KOPT-K1 (cell line): ENCODE data around the gene KRTAP10-8.
"Not testable (repeated sequence)": the region's sequence is repeated elsewhere in the genome, so short reads cannot be mapped to it uniquely, and the experiment has no call there.

Experiments used
- H3K27ac ChIP-seq: fragments of 200-600 bp; sonication (generic); 2 replicates; pipeline ENCODE4 v1.5.1; 2016; ENCODE audit warnings: antibody characterized with exemption, mild to moderate bottlenecking, low read depth, low read length; ENCODE audit not compliant: poor library complexity, severe bottlenecking
- H3K36me3 ChIP-seq: fragments of 200-600 bp; sonication (generic); 2 replicates; pipeline ENCODE4 v1.5.1; 2017; ENCODE audit warnings: antibody characterized with exemption, mild to moderate bottlenecking, low read length, moderate library complexity; ENCODE audit not compliant: insufficient read depth
- H3K9me3 ChIP-seq: fragments of 200-600 bp; sonication (generic); 2 replicates; pipeline ENCODE4 v1.5.1; 2017; ENCODE audit warnings: antibody characterized with exemption, low read length, mild to moderate bottlenecking; ENCODE audit not compliant: insufficient read depth, poor library complexity, severe bottlenecking

KRTAP10-8 gene, protein sequence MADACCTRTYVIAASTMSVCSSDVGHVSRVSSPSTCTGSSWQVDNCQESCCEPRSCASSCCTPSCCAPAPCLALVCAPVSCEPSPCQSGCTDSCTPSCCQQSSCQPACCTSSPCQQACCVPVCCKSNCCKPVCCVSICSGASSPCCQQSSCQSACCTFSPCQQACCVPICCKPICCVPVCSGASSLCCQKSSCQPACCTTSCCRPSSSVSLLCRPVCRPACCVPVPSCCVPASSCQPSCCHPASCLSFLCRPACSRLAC

GRCh38 chr21:44612029-44612486, at the start of gene KRTAP10-8:
TSS of gene KRTAP10-8 (plus strand) at chr21:44612079. CDS start at chr21:44612101, 22 bp downstream.
- Histone ChIP-seq H3K9me3 (peaks cover 33% of the 10 kb centered on the region), H3K36me3 (no peaks in the 10 kb centered on the region), H3K27ac (no peak within 1 kb of the TSS)

GRCh38 chr21:44564099-44564498, 47.8 kb upstream of the KRTAP10-8 start:
- Histone ChIP-seq H3K27ac (no peak overlapping the region), H3K9me3 (no peaks in the 10 kb centered on the region), H3K36me3 (no peaks in the 10 kb centered on the region)

GRCh38 chr21:44564886-44565598, 46.8 kb upstream of the KRTAP10-8 start:
- Histone ChIP-seq H3K9me3 (no peaks in the 10 kb centered on the region), H3K36me3 (no peaks in the 10 kb centered on the region), H3K27ac (no peak overlapping the region)

DNA sequence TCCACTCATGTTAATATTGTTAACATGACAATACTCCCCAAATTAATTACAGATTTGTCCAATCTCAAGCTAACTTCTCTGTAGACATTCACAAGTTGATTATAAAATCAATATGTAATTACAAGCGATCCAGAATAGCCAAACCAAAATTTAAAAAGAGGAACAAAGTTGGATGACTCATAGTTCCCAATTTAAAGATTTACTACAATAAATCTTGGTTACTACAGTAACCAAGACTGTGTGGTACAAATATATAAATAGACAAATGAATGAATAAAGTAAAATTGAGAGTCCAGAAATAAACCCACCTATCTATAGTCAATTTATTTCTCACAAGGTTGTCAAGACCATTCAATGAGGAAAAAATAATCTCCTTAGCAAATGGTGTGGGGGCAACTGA, 45.5 kb upstream of the KRTAP10-8 start:
- Histone ChIP-seq H3K9me3 (peaks cover 6% of the 10 kb centered on the region), H3K36me3 (no peaks in the 10 kb centered on the region), H3K27ac (no peak overlapping the region)

DNA sequence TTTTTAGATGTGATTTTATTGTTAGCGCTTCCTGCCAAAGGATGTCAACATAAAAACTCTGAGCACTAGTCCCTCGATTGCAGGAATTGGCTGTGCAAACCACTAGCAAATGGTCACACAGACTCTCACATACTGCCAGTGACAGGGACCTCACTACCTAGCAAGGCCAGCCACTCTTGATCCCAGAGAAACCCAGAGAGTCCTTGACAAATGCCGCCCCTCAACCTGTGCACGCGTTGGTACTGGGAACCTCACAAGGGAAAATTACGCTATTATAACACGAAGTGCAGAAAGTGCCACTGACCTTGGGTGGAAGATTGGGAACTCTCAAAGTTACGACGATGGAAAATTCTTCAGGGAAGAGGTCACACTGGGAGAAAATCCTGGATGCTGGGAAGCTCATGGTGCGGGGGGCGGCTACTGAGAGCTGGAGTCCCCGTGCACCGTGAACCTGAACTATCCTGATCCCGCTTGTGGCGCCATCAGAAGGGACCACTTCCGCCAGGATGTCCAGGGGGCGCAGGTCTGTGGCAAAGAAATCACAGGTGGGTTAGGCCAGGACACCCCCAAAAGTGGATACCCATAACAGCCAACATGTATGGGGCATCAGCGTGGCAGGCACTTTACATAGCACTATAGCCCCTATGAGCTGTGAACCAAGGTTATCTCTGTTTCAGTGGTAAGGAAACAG, 44.3 kb upstream of the KRTAP10-8 start:
- H3K27ac ChIP-seq, result no peak overlapping the region
- H3K36me3 ChIP-seq, result no peaks in the 10 kb centered on the region
- peaks cover 11% of the 10 kb centered on the region for H3K9me3 ChIP-seq

DNA sequence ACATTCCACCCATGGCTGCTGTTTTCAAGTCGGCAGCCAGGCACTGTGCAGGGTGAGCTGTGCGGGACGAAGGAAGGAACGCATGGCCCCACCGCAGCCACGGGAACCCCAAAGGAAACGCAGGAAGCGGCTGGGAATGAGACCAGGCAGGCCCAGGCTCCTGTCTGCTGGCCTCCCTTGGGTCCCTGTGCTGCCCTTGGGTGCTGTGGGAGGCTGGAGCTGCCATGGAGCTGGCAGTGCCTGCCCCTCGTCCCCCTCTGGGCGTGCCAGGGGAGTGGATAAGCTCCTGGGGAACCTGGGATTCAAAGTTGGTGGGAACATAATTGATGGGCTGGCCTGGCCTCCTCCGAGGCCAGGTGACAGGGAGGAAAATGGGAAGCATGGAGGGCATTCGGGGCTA, 43.6 kb upstream of the KRTAP10-8 start:
- no peak overlapping the region for H3K27ac ChIP-seq
- peaks cover 11% of the 10 kb centered on the region for H3K9me3 ChIP-seq
- H3K36me3 ChIP-seq, result no peaks in the 10 kb centered on the region

- peaks cover 11% of the 10 kb centered on the region for H3K9me3 ChIP-seq
- H3K27ac ChIP-seq, result no peak overlapping the region
- no peaks in the 10 kb centered on the region for H3K36me3 ChIP-seq
These were observed 43.0 kb upstream of the KRTAP10-8 start for GRCh38 chr21:44568667-44569556.

DNA sequence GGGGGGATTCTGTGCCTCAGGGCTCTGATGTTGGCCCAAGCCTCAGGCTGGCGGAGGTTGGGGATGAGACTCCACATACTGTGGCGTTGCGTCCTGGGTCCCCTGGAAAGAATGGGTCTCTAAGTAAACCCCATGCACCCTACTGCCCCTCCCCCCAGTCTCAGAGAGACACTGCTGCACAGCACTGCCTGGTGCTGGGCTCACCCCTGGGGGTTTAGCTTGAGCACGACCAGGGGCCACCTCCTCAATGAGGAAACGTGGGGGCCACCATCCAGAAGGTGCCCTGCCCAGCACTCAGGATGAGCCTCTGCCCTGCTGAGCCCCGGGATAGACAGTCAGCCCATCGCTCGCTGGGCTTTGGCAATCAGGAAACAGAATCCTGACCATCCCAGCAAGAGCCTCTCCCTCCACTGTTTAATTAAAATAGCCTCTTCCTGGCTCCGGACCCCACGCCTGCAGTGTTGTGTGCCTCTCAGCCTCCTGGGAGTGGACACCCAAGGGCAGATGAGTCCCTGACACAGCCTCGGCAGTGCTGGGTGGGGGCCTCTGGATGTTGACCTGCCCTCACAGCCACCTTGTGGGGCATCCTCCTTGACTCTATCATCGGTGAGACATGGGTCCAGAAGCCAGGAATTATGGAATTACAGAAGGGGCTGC, 41.9 kb upstream of the KRTAP10-8 start:
- Histone ChIP-seq H3K36me3 (no peaks in the 10 kb centered on the region), H3K9me3 (peaks cover 11% of the 10 kb centered on the region), H3K27ac (no peak overlapping the region)

- Histone ChIP-seq H3K36me3 (no peaks in the 10 kb centered on the region), H3K9me3 (peaks cover 11% of the 10 kb centered on the region), H3K27ac (no peak overlapping the region)
These were observed 40.6 kb upstream of the KRTAP10-8 start for GRCh38 chr21:44571296-44571695.

GRCh38 chr21:44571844-44572782, 39.8 kb upstream of the KRTAP10-8 start:
- Histone ChIP-seq H3K27ac (no peak overlapping the region), H3K9me3 (peaks cover 18% of the 10 kb centered on the region)

GRCh38 chr21:44572959-44573583, 38.8 kb upstream of the KRTAP10-8 start:
- no peaks in the 10 kb centered on the region for H3K36me3 ChIP-seq
- H3K27ac ChIP-seq, result no peak overlapping the region
- peaks cover 23% of the 10 kb centered on the region for H3K9me3 ChIP-seq

More at GRCh38 chr21:44571844-44572782, 39.8 kb upstream of the KRTAP10-8 start:
- no peaks in the 10 kb centered on the region for H3K36me3 ChIP-seq

- not testable (repeated sequence) for H3K27ac ChIP-seq, H3K36me3 ChIP-seq
- peaks cover 23% of the 10 kb centered on the region for H3K9me3 ChIP-seq
These were observed 38.0 kb upstream of the KRTAP10-8 start, which contains the start of gene KRTAP10-4 for GRCh38 chr21:44573630-44574456. TSS of gene KRTAP10-4 (plus strand) at chr21:44573729. CDS start at chr21:44573759, 30 bp downstream.
